Activated CD4-positive, CD25-positive, alpha-beta regulatory T cell treated with anti-CD3 and anti-CD28 coated beads, Interleukin-2, amount 50 U/mL, for 24 hours (primary cell): ENCODE measurements around the gene PRCP.

Experiments
- ATAC-seq, 2 donors: fragments of 150-1000 bp; cut with Tn5 transposase; one replicate each; pipeline ENCODE4 v1.10.0; 2021; ENCODE audit warnings: mild to moderate bottlenecking in 1 of 2, moderate library complexity in 1 of 2

Gene PRCP

DNA sequence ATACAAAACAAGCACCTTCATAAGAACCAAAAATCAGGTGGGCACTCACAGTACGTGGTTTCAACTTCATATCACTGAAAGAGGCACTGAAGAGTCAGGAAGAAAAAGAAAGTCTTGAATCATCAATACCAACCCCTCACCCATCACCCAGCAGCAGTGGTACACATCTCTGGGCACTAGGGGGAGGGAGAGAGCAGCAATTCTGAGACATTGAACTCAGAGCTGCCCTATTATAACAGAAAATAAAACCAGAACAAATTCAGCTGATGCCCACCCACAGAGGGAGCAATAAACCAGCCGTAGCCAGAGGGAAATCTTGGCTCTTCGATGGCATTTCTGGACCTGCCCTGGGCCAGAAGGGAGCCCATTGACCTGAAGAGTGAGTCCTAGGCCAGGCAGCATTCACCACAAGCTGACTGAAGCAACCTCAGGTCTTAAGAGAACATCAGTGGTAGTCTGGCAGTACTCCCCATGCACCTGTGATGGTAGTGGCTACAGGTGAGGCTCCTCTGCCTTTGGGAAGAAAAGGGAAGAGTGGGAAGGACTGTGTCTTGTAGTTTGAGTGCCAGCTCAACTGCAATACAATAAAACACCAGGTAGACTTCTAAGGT is 124.4 kb downstream of the PRCP start:
- no peak for ATAC-seq

DNA sequence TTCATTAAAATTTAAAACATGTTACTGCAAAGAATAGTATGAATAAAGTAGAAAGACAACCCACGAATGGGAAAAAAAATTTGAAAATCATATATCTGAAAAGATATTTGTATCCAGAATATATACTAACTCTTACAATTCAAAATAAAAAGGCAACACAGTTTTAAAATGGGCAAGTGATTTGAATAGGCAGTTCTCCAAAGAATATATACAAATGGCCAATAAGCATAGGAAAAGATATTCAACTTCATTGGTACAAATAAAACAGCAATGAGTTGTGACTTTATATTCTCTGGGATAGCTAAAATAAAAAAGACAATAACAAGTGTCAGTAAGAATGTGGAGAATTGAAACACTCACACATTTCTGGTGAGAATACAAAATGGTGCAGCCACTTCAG is 125.0 kb downstream of the PRCP start:
- ATAC-seq: no peak
